ENCODE data around the gene RAB28. TPM values are rescaled to one million over a fixed set of nuclear protein-coding genes. Genes with fewer than 3 reads are reported as not detected.

Gene RAB28
- total and polyA plus RNA-seq, 2 of the 8 experiments (the other 6 are each of a cell fraction or from before 2014, with no cell fraction given), result 16.0 to 18.7 TPM

DNA sequence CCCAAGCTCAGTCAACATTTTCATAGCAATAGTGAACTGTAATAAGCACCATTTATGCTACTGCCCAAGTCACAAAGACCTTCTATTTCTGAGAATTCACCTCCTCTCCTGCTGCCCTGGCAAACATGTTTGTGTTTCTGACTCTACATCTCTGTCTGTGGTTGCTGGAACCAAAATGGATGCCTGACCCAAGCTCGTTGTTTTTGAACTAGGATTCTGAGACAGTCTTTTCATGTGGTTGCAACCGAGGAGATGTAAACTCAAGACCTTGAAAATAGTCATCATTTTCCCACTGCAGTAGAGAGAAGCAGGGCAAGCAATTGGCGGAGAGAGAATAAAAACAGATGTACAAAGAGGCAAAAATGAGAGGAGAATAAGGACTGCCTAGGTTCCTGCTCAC, 160.2 kb downstream of the RAB28 start:
- no peaks in the 10 kb centered on the region for H3K79me1 ChIP-seq (ENCODE audit: low read depth, low read length)
- no peak for FAIRE-seq
- TF ChIP-seq RAD21 (IDR thresholded peaks at IDR 0.05 in 1 of 2, conservative IDR thresholded peaks at IDR 0.05 in 1 of 2; ENCODE audit: low read depth in 2 of 2, low read length in 2 of 2), result no peak
- no peak for TF ChIP-seq GABPA (IDR thresholded peaks at IDR 0.05; ENCODE audit: borderline replicate concordance, insufficient read depth, low read length)
- TF ChIP-seq TBP (IDR thresholded peaks at IDR 0.05; ENCODE audit: low read depth, low read length), result no peak
- no peak for TF ChIP-seq EZH2 (IDR thresholded peaks at IDR 0.05; ENCODE audit: low read depth, low read length, severe bottlenecking)
- no peak for TF ChIP-seq POLR2AphosphoS5 (IDR thresholded peaks at IDR 0.05; ENCODE audit: low read depth, low read length)
- no peak for TF ChIP-seq PHF8 (conservative IDR thresholded peaks at IDR 0.05; ENCODE audit: low read depth, low read length)

More for the DNA sequence above, 160.2 kb downstream of the RAB28 start:
- Histone ChIP-seq H3K27me3 (replicated peaks in 1 of 4; ENCODE audit: control insufficient read depth in 3 of 4, extremely low read depth in 1 of 4, insufficient read depth in 3 of 4, low read length in 3 of 4) (no peaks in the 10 kb centered on the region), H4K8ac (ENCODE audit: extremely low read depth, insufficient read depth, low read length) (no peak overlapping the region), H2BK120ac (replicated peaks; ENCODE audit: low read depth, low read length) (no peak overlapping the region), H3K14ac (ENCODE audit: insufficient read length) (no peak overlapping the region), H3K36me3 (ENCODE audit: control insufficient read depth in 2 of 4, insufficient read depth in 4 of 4, low read length in 3 of 4) (no peaks in the 10 kb centered on the region), H3K9me3 (ENCODE audit: insufficient read depth in 2 of 2, low read depth in 1 of 2, low read length in 1 of 2) (no peaks in the 10 kb centered on the region), H3K23me2 (ENCODE audit: low read depth, low read length) (no peaks in the 10 kb centered on the region), H2BK5ac (ENCODE audit: low read depth, low read length) (no peak overlapping the region), H3K56ac (replicated peaks; ENCODE audit: insufficient read length, low read depth, low read length) (no peak overlapping the region), H3K23ac (ENCODE audit: insufficient read length) (no peak overlapping the region), H2BK15ac (ENCODE audit: low read length) (no peak overlapping the region), H3K4ac (replicated peaks; ENCODE audit: insufficient read length, low read depth, low read length) (no peak overlapping the region), H2BK20ac (ENCODE audit: low read length) (no peak overlapping the region), H2AK5ac (ENCODE audit: low read depth, low read length) (no peak overlapping the region), H4K20me1 (replicated peaks in 1 of 2; ENCODE audit: control insufficient read depth in 1 of 2, insufficient read depth in 2 of 2, low read length in 2 of 2) (no peaks in the 10 kb centered on the region), H4K91ac (replicated peaks; ENCODE audit: insufficient read length, low read length) (no peak overlapping the region), H4K5ac (ENCODE audit: insufficient read length, low read depth, low read length) (no peak overlapping the region), H3K27ac (ENCODE audit: low read depth, low read length) (no peak overlapping the region), H3K4me2 (ENCODE audit: insufficient read depth in 1 of 2, low read depth in 2 of 2, low read length in 2 of 2) (no peak overlapping the region), H3K9ac (replicated peaks in 1 of 4; ENCODE audit: extremely low read depth in 1 of 4, low read depth in 3 of 4, low read length in 3 of 4) (no peak overlapping the region), H3K18ac (ENCODE audit: extremely low read depth, low read length) (no peak overlapping the region), H2AFZ (ENCODE audit: low read length) (no peak overlapping the region), H3K4me1 (replicated peaks in 1 of 4; ENCODE audit: control insufficient read depth in 3 of 4, insufficient read depth in 4 of 4, low read length in 3 of 4) (peaks cover 0 to 6% (median 1%) of the 10 kb centered on the region in 4 experiments; a peak in 1 of 7 replicates), H2BK12ac (ENCODE audit: low read depth, low read length) (no peak overlapping the region), H3K79me2 (ENCODE audit: control insufficient read depth in 1 of 2, insufficient read depth in 2 of 2, low read length in 2 of 2) (no peaks in the 10 kb centered on the region), H3K4me3 (ENCODE audit: extremely low read depth in 1 of 4, insufficient read depth in 2 of 4, low read depth in 3 of 4, low read length in 4 of 4) (no peak overlapping the region)
- WGBS, 2 experiments (ENCODE audit: extremely low coverage in 1 of 2, insufficient coverage in 1 of 2, insufficient read length in 1 of 2, insufficient replicate concordance in 2 of 2, low coverage in 1 of 2, low lambda C conversion rate in 2 of 2, missing lambda C conversion rate in 1 of 2), result 82% methylated on average over 3 of the region's 3 CpGs; no CpG with 5 or more reads in 1 of the 2 experiments
- ChIA-PET CTCF (ENCODE audit: partially characterized antibody) (no interaction called here), POLR2A (ENCODE audit: partially characterized antibody) (no interaction called here)
- DNase-seq (ENCODE audit: low read depth in 1 of 2, low spot score in 2 of 2), result no peak

Measured in H1 (cell line).